Measurements from ENCODE around the gene CCDC138.
A peak's percentile ranks its signal among the peaks of the same experiment; 100 is the strongest.

CCDC138 gene

GRCh38 chr2:108825736-108826135 is 39.2 kb downstream of the CCDC138 start:
- FAIRE-seq: no peak
- DNase-seq (ENCODE audit: low spot score): no peak

DNA sequence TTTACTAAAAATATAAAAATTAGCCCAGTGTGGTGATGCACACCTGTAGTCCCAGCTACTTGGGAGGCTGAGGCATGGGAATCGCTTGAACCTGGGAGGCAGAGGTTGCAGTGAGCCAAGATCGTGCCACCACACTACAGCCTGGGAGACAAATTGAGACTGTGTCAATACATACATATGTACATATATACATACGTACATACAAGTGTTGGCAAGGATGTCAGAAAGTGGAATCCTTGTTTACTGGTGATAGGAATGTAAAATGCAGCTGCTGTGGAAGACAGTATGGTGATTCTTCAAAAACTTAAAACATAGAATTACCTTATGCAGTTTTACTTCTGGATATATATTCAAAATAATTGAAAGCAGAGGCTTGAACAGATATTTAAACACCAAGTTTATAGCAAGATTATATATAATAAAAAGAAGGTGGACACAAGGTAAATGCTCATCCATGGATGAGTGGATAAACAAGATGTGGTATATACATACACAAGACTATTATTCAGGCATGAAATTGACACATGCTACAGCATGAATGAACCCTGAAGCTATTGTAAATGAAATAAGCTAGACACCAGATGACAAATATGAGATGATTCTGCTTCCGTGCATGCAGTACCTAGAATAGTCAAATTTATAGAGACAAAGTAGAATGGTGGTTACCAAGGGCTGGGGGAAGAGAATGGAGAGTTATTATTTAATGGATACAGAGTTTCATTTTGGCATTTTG is 43.2 kb downstream of the CCDC138 start:
- DNase-seq (ENCODE audit: low spot score) (no peak), FAIRE-seq (no peak)

DNA sequence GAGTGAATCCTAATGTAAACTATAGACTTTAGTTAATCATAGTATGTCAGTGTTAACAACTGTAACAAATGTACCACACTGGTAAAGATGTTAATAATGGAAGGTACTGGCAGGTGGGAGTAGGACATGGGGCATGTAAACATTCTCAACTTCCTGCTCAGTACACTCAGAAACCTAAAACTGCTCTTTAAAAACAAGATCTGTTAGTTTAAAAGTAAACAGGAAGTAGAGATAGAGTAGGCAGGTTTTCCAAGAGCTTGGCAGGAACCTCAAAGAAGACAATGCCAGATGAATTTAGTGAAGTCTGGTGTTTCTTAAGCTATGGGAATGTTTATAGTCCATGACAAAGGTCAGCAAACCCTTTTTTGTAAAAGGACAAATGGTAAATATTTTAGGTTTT is 46.6 kb downstream of the CCDC138 start:
- FAIRE-seq: no peak

DNA sequence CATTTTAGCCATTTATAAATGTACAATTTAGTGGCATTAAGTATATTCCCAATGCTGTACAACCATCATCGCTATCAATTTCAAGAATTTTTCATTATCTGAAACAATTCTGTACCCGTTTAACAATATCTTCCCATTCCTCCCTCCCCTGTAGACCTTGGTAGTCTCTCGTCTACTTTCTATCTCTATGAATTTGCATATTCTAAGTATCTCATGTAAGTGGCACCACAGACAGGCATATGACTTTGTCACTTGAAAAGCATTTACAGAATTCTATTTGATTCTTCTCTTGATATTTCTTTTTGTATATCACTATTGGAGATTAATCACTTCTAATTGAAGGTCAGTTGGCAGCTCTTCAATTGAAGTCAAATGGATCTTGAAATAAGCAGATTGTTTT is 48.0 kb downstream of the CCDC138 start:
- DNase-seq (ENCODE audit: low spot score): no peak
- no peak for FAIRE-seq

More for the DNA sequence above, 46.6 kb downstream of the CCDC138 start:
- no peak for DNase-seq (ENCODE audit: low spot score)

DNA sequence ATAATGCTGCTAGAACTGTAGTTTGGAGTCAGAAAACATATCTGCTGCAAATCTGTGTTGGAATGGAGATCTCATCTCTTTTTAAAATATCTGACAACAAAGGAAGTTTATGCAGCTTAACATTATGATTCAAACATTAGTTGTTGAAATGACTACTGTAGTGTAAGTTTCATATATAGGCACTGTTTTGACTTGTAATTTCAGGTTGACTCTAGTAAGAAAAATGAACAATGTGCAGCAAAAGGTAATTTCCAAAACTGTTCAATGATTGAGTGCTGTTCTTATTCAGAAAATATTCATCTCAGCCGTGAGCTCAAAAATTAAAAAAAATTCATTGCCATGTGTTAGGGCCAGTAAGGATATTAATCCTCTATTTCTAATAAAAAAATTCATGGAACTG is 48.5 kb downstream of the CCDC138 start:
- FAIRE-seq (no peak), DNase-seq (ENCODE audit: low spot score) (no peak)

GRCh38 chr2:108837198-108837597 is 50.6 kb downstream of the CCDC138 start:
- DNase-seq (ENCODE audit: low spot score) (no peak), FAIRE-seq (peak; percentile 68)

DNA sequence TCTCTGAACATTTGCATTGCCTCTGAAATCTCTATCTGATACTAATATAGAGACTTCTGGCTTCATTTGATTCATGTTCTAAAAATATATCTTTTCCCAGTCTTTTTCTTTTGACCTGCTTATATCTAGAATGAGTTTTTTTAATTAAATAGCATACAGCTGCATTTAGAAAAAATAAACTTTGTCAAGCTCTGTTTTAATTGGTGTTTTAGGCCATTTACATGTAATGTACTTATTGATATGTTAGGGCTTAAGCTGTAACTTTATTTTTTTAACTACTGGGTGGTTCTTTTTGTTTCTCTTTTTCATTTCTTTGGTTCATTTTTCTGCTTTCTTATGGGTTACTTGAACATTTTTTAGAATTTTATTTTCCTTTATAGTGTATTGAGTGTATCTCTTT is 54.9 kb downstream of the CCDC138 start:
- DNase-seq (ENCODE audit: low spot score) (no peak), FAIRE-seq (no peak)

- no peak for DNase-seq (ENCODE audit: low spot score)
- FAIRE-seq: no peak
These were observed 59.4 kb downstream of the CCDC138 start for GRCh38 chr2:108845923-108846322.

- DNase-seq (ENCODE audit: low spot score): no peak
- FAIRE-seq: no peak
These were observed 60.4 kb downstream of the CCDC138 start for GRCh38 chr2:108847000-108847399.

DNA sequence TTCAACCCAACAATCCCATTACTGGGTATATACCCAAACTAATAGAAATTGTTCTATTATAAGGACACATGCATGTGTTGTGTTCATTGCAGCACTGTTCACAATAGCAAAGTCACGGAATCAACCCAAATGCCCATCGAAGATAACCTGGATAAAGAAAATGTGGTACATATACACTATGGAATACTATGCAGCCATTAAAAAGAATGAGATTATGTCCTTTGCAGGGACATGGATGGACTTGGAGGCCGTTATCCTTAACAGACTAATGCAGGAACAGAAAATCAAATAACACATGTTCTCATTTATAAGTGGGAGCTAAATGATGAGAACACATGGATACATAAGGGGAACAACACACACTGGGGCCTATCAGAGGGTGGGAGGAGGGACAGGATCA is 65.8 kb downstream of the CCDC138 start:
- DNase-seq (ENCODE audit: low spot score) (no peak), FAIRE-seq (no peak)

- FAIRE-seq (no peak), DNase-seq (ENCODE audit: low spot score) (no peak)
These were observed 66.8 kb downstream of the CCDC138 start for GRCh38 chr2:108853421-108853820.

DNA sequence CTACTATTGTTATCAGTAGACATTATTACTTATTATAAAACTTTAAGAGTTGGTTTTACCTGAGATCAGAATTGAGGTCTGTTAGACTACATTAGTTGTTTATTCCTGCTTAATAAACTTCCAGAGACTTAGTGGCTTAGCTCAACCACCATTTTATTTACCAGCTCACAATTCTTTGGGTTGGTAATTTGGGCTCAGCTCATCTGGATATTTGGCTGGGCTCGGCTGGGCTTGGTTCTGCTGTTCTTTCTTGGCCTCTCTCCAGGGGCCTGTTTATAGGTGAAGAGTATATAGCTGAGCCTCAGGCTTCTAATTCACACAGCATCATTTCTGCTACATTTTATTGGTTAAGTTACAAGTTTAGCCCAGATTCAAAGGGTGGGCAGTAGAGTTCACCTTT is 67.9 kb downstream of the CCDC138 start:
- FAIRE-seq (no peak), DNase-seq (ENCODE audit: low spot score) (no peak)

DNA sequence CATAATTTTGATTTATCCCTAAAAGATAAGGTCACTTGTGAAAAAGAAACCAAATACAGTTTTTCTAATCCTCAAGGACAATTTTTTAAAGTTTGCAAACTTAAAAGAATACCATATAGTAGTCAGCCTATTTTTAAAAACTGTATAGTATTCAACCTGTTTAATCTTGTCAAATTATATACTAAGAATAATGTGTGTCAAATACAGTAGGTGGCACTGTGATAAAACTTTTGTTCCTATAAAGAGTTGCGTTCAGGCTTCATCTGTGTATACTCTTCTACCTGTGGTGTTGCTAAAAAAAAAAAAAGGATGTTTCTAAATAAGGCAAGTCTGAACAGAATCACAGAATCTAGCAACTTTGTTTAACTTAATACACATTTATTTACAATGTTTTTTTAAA is 68.6 kb downstream of the CCDC138 start:
- DNase-seq (ENCODE audit: low spot score): no peak
- no peak for FAIRE-seq

- no peak for DNase-seq (ENCODE audit: low spot score)
- FAIRE-seq: no peak
These were observed 72.3 kb downstream of the CCDC138 start for GRCh38 chr2:108858894-108859293.

- DNase-seq (ENCODE audit: low spot score): no peak
- no peak for FAIRE-seq
These were observed 79.5 kb downstream of the CCDC138 start for GRCh38 chr2:108866041-108866440.

DNA sequence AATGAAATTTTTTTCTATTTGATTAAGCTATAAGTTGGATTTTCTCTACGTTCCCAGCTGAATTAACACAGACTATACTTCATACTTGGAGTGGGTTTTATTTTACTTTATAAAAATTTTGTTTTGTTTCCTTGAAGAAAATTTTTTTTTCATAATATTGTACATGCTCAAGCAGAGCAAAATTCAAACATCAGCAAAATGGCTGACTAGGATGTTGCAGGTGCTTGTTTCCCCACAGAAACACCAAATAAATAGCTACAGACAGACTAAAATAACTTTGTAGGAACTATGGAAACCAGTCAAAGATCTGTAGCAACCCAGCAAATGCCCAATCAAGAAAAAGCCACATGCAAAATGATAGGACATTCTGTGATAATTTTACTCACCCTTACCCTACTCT is 82.3 kb downstream of the CCDC138 start:
- FAIRE-seq (no peak), DNase-seq (ENCODE audit: low spot score) (no peak)

DNA sequence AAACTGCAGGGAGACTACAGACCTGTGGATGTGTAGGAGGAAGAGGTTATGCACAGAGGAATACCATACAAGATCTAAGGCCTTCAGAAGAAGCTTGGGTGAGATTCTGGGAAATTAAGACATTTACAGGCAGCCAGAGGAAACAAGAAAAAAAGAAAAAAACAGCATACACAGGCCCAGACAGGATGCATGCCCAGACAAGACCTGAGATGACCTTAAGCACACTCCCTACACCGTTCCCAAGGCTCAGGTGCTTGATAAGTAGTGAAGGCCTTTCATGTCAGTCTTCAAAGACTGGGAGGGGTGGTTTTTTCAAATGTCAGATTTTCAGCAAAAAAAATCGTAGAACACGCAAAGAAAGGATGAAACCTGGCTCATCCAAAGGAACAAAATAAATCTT is 83.0 kb downstream of the CCDC138 start:
- no peak for FAIRE-seq
- no peak for DNase-seq (ENCODE audit: low spot score)

DNA sequence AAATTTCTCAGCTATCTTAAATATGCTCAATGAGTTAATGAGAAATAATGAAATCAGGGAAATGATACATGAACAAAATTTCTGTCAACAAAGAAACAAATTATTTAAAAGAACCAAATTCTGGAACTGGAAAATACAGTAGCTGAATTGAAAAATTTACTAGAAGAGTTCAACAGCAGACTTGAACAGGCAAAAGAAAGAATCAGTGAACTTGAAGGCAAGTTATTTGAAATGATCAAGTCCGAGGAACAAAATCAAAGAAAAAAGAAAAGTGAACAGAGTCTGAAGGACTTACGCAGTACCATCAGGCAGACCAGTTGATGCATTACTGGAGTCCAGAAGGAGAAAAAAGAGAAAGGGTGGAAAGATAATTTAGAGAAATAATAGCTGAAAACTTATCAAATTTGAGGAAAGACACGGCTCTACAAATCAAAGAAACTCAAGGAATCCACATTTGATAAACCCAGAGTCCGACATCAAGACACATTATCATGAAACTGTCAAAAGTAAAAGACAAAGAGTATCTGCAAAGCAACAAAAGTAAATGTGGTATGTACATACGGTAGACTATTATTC is 83.6 kb downstream of the CCDC138 start:
- DNase-seq (ENCODE audit: low spot score) (no peak), FAIRE-seq (no peak)

GRCh38 chr2:108877506-108877905 is 90.9 kb downstream of the CCDC138 start:
- DNase-seq (ENCODE audit: low spot score) (no peak), FAIRE-seq (no peak)

DNA sequence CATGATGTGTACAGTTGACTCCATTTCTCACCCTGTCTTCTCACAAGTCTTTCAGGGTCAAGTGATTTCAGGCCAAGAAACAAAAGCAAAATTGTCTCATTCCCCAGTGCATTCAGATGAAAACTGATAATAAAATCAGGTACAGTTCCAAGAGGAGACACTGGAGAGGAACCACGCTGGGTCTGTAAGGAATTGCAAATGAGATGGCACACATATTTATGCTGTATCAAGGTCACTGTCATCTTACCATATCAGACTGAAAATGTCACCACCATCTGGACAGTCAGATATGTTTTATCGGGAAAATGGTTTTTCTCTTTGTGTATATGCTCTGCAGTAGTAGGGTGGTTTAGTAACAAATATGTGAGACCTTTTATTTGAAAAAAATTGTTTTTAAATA is 91.7 kb downstream of the CCDC138 start:
- no peak for FAIRE-seq

GRCh38 chr2:108884619-108885018 is 98.0 kb downstream of the CCDC138 start:
- DNase-seq (ENCODE audit: low spot score) (no peak), FAIRE-seq (no peak)

More for the DNA sequence above, 91.7 kb downstream of the CCDC138 start:
- no peak for DNase-seq (ENCODE audit: low spot score)

DNA sequence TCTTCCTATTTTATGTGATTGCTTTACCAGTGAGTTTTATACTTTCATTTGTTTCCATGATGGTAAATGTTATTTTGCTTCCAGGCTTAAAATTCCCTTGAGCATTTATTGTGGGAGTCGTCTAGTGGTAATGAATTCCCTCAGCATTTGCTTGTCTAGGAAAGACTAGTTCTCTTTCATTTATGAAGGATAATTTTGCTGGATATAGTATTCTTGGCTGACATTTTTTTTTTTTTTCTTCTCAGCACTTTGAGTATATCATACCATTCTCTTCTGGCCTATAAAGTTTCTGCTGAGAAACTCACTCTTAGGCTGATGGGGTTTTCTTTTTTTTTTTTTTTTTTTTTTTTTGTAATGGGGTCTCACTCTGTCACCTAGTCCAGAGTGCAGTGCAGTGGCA is 103.3 kb downstream of the CCDC138 start:
- DNase-seq (ENCODE audit: low spot score) (no peak), FAIRE-seq (no peak)

- FAIRE-seq: no peak
- DNase-seq (ENCODE audit: low spot score): no peak
These were observed 106.7 kb downstream of the CCDC138 start for GRCh38 chr2:108893277-108893676.
